Sigmoid colon (tissue), 7 donors: ENCODE results near the gene PRPF40B. TPM values are rescaled to one million over a fixed set of nuclear protein-coding genes. Genes with fewer than 3 reads are reported as not detected.

Experiments used
- DNase-seq: peaks from one replicate; pipeline ENCODE4 v3.0.0-alpha.2; 2019
- H3K27ac ChIP-seq, 4 donors: fragments of 200-600 bp; sonication (generic); one replicate each; pipeline ENCODE4 v1.5.1; 2016 to 2019; ENCODE audit warnings: mild to moderate bottlenecking in 1 of 4
- H3K27me3 ChIP-seq, 3 donors: fragments of 200-600 bp; sonication (generic); one replicate each; pipeline ENCODE4 v1.5.1; 2019; ENCODE audit warnings: mild to moderate bottlenecking in 1 of 3
- H3K36me3 ChIP-seq, 4 donors: fragments of 200-600 bp; sonication (generic); one replicate each; pipeline ENCODE4 v1.5.1; 2016 to 2019
- H3K4me1 ChIP-seq, 4 donors: fragments of 200-600 bp; sonication (generic); one replicate each; pipeline ENCODE4 v1.5.1; 2017 to 2019
- H3K4me3 ChIP-seq, 4 donors: fragments of 200-600 bp; sonication (generic); one replicate each; pipeline ENCODE4 v1.5.1; 2017 to 2019; ENCODE audit warnings: mild to moderate bottlenecking in 2 of 4, moderate library complexity in 1 of 4
- H3K9me3 ChIP-seq, 4 donors: fragments of 200-600 bp in 3 of 4; sonication (generic) in 3 of 4; one replicate each; pipeline versions ENCODE4 v1.5.1 to v1.6.1; 2013 to 2019
- CTCF ChIP-seq, 4 experiments: fragments of 450-650 bp in 3 of 4; fragments of 200-600 bp in 1 of 4; IDR thresholded peaks; one replicate each; pipeline ENCODE4 v1.5.1; 2016 to 2019; ENCODE audit warnings: antibody characterized with exemption in 4 of 4, mild to moderate bottlenecking in 3 of 4, moderate library complexity in 2 of 4
- EP300 ChIP-seq, 4 donors: sonication (generic); formaldehyde crosslinking; IDR thresholded peaks; one replicate each; pipeline ENCODE4 v1.6.1; 2017; ENCODE audit warnings: antibody characterized with exemption in 4 of 4
- POLR2A ChIP-seq, 2 donors: fragments of 450-650 bp; IDR thresholded peaks; one replicate each; pipeline ENCODE4 v1.6.1; 2016; ENCODE audit warnings: antibody characterized with exemption in 2 of 2, mild to moderate bottlenecking in 2 of 2, moderate library complexity in 2 of 2
- POLR2AphosphoS5 ChIP-seq, 4 donors: sonication (generic); formaldehyde crosslinking; IDR thresholded peaks; one replicate each; pipeline ENCODE4 v1.6.1; 2017; ENCODE audit warnings: antibody characterized with exemption in 4 of 4
- WGBS, 2 donors: extraction: QIAGEN DNeasy Blood & Tissue Kit; methylation state at CpG; one replicate each; pipeline ENCODE4 v1.1.7; 2013; 5-methylcytosine and 5-hydroxymethylcytosine counted together
- intact Hi-C: fragments of 100-400 bp; cut with DNase I; formaldehyde crosslinking; loops from one replicate; pipeline ENCODE4 v1.15.1; 2023
- polyA plus RNA-seq, 3 donors: library from polyadenylated mRNA; stranded (reverse); fragments of 200-250 nt; gene quantifications; one replicate each; pipeline ENCODE4 v1.2.3, GENCODE V29; 2013
- total RNA-seq, 4 donors: library from RNA; depleted of rRNA; stranded (reverse); fragments of >200 nt; gene quantifications; one replicate each; pipeline ENCODE4 v1.1.0, GENCODE V29; 2016
- donor health status: healthy with polysubstance abuse.
- donor health status: Bipolar disorder and iron deficiency.
- donor health status: healthy.

The PRPF40B gene
- total and polyA plus RNA-seq, 7 donors = 1.4 to 27.5 (median 13.3) TPM

GRCh38 chr12:49585477-49586459, 37.6 kb upstream of the PRPF40B start:
- peaks cover 0 to 40% (median 18%) of the 10 kb centered on the region in 4 donors for H3K4me1 ChIP-seq
- 74 to 84% methylated on average over 16 of the region's 16 CpGs for WGBS, 2 donors
- no peak for TF ChIP-seq POLR2AphosphoS5 (IDR thresholded peaks at IDR 0.05)
- TF ChIP-seq CTCF (IDR thresholded peaks at IDR 0.05) = no peak
- no peak for DNase-seq
- H3K27ac ChIP-seq = no peak overlapping the region
- intact Hi-C loops = no loop called here
- no peaks in the 10 kb centered on the region for H3K9me3 ChIP-seq
- no peaks in the 10 kb centered on the region for H3K36me3 ChIP-seq
- H3K27me3 ChIP-seq = no peaks in the 10 kb centered on the region
- H3K4me3 ChIP-seq = no peak overlapping the region

DNA sequence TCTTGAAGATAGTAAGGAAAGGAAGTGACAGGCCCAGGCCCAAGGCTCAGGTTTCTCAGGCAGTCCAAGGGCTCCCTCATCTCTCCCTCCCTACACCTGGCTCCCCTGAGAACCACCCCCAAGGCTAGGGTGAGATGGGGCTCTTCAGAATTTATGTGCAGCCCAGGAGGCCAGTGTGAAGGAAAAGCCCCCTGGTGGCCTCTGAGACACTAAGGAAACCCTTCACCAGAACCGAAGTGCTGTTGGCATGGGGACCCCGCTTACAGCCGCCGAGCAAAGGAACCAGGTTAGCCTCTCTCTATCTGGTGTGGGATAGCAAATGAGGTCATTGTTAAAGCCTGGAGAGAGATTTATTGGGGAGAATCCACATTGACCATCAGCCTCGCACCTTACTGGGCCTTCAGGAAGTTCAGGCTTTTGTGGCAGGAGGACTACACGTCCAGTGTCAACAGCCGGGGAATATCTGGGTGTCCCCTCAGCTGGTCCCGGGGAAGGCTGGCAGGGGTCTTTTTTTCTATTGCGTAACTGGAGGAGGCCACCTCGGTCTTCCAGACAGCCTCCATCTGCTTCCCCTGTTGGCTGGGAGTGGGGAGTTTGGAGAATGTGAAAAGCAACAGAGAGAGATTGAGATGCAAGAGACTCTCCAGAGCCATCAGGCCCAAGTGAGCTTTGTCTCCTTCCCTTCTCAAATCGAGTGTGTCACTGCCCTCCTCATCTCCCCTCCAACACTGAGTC, 36.0 kb upstream of the PRPF40B start:
- Histone ChIP-seq H3K27ac (no peak overlapping the region), H3K9me3 (no peaks in the 10 kb centered on the region), H3K4me3 (no peak overlapping the region), H3K4me1 (peaks cover 0 to 29% (median 13%) of the 10 kb centered on the region in 4 donors), H3K27me3 (no peaks in the 10 kb centered on the region), H3K36me3 (no peaks in the 10 kb centered on the region)
- no peak for DNase-seq
- no peak for TF ChIP-seq POLR2AphosphoS5 (IDR thresholded peaks at IDR 0.05)
- no peak for TF ChIP-seq CTCF (IDR thresholded peaks at IDR 0.05)
- no peak for TF ChIP-seq EP300 (IDR thresholded peaks at IDR 0.05)
- TF ChIP-seq POLR2A (IDR thresholded peaks at IDR 0.05) = no peak
- 91 to 94% methylated on average over 11 of the region's 11 CpGs for WGBS, 2 donors
- intact Hi-C loops = no loop called here

- no peak overlapping the region for H3K4me3 ChIP-seq
- no peak for TF ChIP-seq POLR2A (IDR thresholded peaks at IDR 0.05)
- TF ChIP-seq CTCF (IDR thresholded peaks at IDR 0.05) = no peak
- H3K36me3 ChIP-seq = no peaks in the 10 kb centered on the region
- no peaks in the 10 kb centered on the region for H3K27me3 ChIP-seq
- no peak for DNase-seq
- no peaks in the 10 kb centered on the region for H3K9me3 ChIP-seq
- H3K27ac ChIP-seq = no peak overlapping the region
- 92% methylated on average over 7 of the region's 7 CpGs for WGBS, 2 donors
- intact Hi-C loops = no loop called here
- H3K4me1 ChIP-seq = peaks cover 0 to 19% (median 4%) of the 10 kb centered on the region in 4 donors
These were observed 35.1 kb upstream of the PRPF40B start for GRCh38 chr12:49588281-49588680.

DNA sequence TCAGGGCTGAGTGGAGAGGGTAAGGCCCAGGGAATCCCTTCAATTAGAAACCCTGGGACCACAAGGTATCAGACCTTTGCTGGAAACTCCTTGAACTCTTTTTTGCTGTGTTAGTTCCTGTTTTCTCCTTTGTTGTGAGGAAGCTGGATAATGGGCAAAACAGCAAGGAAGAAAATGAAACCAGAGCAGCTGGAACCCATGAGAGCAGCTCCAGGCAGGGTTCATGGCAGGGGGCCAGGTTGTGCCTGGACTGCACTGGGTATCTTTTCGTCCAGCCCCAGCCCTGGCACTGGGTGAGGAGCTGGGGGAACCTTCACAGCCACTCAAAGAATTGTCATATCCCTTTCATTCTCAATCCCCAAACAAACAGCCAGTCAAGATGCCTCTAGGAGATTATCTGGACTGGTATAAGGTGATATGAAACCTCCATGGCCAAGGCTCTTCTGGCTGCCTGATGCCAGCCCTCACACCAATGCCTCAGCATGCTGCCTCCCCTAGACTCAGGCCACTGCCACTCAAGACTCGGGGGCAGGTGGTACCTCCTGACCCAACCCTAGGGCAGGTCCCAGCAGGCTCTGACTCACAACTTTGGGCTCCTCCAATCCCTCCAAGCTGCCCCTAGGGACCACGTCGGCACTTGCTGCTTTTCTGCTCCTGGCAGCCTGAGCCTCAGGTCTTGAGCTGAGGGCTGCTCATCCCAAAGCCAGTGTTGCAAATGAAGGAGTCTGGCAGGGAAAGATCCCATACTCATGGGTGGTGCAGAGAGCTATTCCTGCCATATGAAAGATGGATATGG, 34.4 kb upstream of the PRPF40B start:
- intact Hi-C loops = no loop called here
- 88 to 90% methylated on average over 4 of the region's 4 CpGs for WGBS, 2 donors
- H3K27ac ChIP-seq = no peak overlapping the region
- H3K4me3 ChIP-seq = no peak overlapping the region
- no peak for TF ChIP-seq EP300 (IDR thresholded peaks at IDR 0.05)
- no peak for TF ChIP-seq CTCF (IDR thresholded peaks at IDR 0.05)
- TF ChIP-seq POLR2A (IDR thresholded peaks at IDR 0.05) = no peak
- TF ChIP-seq POLR2AphosphoS5 (IDR thresholded peaks at IDR 0.05) = no peak
- H3K27me3 ChIP-seq = no peaks in the 10 kb centered on the region
- H3K4me1 ChIP-seq = peaks cover 0 to 13% (median 0%) of the 10 kb centered on the region in 4 donors
- H3K36me3 ChIP-seq = no peaks in the 10 kb centered on the region
- no peak for DNase-seq
- H3K9me3 ChIP-seq = no peaks in the 10 kb centered on the region
